ENCODE data around the gene FNIP1.
A peak's percentile ranks its signal among the peaks of the same experiment; 100 is the strongest.
"Not testable (repeated sequence)": the region's sequence is repeated elsewhere in the genome, so short reads cannot be mapped to it uniquely, and the experiment has no call there.

Gene FNIP1

DNA sequence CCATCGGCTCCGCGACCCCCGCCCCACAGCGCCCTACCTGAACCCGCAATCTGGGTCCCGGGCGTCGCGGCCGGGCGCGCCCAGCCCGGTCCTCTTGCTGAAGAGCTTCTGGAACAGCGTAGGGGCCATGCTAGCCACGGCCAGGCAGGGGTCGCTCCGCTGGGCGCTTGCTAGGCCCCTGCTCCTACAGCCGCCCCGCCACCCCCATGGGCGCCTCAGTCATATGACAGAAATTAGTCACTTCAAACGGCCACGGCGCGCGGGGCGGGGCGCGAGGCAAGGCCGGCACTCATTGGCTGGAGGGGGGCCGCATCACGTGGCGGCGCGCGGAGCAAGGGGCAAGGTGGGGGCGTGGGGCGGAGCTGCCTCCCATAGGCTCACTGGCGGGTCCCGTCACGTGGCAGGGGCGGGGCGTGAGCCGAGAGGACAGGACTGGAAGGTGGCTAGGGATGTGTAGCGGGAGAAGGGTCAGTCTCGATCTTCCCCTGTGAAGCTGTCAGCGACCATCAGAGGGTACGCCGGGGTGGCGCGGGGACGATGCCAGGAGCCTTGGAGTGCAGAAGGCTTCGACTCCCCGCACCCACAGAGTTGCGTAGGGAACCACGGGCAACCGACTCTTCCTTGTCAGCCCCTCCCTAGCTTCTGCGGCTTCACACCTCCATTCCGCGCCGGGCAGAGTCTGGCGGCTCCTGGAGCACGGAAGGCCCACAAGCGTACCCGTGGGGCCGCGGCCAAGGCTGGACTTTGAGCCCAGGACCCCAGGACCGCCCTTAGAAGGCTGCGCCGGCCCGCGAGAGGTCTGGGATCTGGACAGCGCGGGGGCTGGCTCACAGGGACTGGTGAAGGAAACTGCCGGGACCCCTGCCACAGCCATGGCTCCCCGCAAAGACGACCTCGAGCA, at the start of gene FNIP1:
FNIP1 (minus strand) TSS at position 225 of the 901 bp plus-strand sequence; CDS start at position 129, 96 bp downstream.
- DNase-seq (ENCODE audit: low read depth in 3 of 3), result peak; percentile 97 to 98 (median 98)

DNA sequence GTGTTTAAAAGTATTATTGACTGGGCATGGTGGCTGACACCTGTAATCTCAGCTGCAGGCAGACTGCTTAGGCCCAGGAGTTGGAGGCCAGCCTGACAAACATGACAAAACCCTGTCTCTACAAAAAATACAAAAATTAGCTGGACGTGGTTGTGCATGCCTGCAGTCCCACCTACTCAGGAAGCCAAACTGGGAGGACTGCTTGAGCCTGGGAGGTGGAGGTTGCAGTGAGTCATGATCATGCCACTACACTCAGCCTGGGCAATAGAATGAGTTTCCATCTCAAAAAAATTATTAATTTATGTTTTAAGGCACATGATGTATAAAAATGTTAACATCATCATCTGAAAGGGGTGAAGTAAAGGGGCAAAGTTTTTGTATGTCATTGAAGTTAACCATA, 49.7 kb upstream of the FNIP1 start:
- no peak for DNase-seq (ENCODE audit: low read depth in 3 of 3)

DNA sequence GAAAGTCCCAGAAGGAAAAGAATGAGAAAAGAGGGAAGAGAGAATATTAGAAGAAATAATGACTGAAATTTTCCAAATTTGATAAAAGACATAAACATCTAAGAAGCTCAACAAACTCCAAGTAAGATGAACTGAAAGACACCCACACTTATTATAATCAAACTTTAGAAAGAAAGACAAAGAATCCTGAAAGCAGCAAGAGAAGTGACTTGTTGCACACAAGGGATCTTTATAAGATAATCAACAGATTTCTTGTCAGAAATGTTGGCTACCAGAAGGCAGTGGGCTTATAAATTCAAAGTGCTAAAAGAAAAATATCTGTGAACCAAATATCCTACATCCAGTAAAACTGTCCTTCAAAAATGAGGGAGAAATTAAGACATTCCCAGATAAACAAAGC, 49.0 kb upstream of the FNIP1 start:
- no peak for DNase-seq (ENCODE audit: low read depth in 3 of 3)

DNA sequence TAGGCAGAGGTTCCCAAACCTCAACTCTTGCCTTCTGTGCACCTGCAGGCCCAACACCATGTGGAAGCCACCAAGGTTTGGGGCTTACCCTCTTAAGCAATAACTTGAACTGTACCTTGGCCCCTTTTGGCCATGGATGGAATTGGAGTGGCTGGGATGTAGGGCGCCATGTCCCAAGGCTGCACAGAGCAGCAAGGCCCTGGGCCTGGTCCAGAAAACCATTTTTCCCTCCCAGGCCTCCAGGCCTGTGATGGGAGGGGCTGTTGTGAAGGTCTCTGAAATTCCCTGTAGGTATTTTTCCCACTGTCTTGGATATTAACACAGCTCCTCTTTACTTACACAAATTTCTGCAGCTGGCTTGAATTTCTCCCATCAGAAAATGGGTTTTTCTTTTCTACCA, 46.2 kb upstream of the FNIP1 start:
- DNase-seq (ENCODE audit: low read depth in 3 of 3), result not testable (repeated sequence)

DNA sequence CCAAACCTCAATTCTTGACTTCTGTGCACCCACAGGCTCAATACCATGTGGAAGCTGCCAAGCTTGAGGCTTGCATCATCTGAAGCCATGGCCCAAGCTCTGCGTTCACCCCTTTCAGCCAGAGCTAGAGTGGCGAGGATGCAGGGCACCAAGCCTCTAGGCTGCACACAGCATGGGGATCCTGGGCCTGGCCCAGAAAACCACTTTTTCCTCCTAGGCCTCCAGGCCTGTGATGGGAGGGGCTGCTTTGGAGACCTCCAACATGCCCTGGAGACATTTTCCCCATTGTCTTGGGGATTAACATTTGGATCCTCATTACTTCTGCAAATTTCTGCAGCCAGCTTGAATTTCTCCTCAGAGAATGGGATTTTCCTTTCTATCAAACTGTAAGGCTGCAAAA, 35.9 kb upstream of the FNIP1 start:
- not testable (repeated sequence) for DNase-seq (ENCODE audit: low read depth in 3 of 3)

DNA sequence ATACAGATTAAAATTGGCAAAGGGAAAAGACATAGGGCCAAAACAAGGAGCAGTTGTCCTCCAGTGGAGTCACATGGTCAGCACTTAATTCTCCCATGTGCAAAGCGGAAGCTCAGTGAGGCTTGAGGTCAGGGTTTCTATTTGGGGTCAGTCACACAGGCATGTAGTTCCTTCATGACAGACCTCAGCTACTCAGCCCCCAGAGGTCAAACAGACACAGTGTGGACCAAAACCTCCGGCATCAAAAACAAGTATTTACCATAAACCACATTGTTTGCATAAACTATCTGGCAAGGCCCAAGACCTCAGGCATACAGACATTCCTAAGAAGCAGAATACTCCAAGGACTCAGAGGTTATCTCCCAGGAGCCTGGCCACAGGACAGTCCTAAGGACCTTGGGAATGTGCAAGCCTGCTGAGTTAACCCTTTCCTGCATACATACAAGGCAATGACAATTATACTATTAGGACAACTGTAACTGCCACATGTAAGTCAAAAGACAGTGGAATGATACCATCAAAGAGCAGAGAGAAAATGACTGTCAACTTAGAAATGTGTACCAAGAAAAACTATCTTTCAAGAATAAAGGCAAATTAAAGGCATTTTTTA, 28.7 kb upstream of the FNIP1 start:
- DNase-seq (ENCODE audit: low read depth in 3 of 3), result no peak

DNA sequence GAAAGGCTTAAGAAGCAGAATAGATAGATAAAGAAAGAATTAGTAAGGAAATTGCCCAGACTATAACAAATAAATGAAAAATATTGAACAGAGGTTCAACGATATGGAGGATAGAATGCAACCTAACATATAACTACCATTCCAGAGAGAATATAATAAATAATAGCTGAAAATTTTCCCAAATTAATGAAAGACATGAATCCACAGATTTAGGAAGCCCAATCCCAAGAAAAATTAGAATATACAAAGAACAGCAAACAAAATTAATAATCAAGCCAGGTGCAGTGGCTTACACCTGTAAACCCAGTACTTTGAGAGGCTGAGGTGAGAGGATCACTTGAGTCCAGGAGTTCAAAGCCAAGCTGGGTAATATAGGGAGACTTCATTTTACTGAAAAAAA, 27.8 kb upstream of the FNIP1 start:
- DNase-seq (ENCODE audit: low read depth in 3 of 3), result no peak

DNA sequence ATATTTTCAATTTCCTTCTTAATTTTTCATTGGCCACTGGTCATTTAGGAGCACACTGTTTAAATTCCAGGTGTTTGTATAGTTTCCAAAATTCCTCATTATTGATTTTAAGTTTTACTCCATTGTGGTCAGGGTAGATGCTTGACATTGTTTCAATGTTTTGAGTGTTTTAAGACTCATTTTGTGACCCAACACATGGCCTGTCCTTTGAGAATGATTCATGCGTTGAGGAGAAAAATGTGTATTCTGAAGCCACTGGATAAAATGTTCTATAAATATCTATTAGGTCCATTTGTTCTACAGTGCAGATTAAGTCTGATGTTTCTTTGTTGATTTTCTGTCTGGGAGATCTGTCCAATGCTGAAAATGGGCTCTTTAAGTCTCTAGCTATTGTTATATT, 24.4 kb upstream of the FNIP1 start:
- DNase-seq (ENCODE audit: low read depth in 3 of 3), result no peak

DNA sequence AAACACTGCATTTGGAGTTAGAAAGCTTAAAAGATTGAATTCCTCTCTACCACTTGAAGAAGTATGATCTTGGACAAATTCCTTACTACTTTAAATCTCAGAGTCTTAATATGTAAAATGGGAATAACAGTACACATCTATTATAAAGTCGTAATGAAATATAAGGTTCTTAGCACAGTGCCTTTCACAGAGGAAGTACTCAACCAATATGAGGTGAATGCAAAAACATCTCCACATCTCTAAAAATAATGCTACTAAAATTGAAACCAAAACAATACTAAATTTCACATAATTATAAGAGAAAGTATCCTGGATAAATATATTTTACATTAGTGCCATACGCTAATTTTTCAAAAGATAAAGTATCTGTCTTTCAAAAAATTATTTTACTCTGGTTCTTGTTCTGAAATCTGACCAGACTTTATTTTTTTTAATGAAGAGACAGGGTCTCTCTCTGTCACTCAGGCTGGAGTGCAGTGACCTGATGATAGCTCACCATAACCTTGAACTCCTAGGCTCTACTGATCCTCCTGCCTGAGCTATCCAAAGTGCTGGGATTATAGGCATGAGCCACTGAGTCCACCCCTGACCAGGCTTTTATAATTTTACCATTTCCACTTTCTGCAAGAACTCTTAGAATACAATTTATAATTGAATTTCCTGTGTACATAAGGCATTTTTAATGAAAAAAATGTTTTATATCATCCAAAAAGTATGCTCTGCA, 21.3 kb upstream of the FNIP1 start:
- no peak for DNase-seq (ENCODE audit: low read depth in 3 of 3)

DNA sequence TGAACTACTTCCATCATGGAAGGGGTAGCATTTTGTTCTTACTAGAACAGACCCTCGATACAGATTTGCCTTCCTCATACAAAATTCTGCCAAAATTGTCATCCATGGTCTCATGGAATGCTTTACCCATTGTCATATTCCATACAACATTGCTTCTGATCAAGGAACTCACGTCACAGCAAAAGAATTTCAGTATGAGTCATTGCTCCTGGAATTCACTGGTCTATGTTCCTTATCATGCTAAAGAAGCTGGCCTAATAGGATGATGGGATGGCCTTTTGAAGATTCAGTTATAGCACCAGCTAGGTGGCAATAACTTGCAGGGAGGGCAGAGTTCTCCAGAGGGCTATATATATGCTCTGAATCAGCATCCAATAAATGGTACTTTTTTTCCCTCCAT, 18.2 kb upstream of the FNIP1 start:
- DNase-seq (ENCODE audit: low read depth in 3 of 3), result no peak

DNA sequence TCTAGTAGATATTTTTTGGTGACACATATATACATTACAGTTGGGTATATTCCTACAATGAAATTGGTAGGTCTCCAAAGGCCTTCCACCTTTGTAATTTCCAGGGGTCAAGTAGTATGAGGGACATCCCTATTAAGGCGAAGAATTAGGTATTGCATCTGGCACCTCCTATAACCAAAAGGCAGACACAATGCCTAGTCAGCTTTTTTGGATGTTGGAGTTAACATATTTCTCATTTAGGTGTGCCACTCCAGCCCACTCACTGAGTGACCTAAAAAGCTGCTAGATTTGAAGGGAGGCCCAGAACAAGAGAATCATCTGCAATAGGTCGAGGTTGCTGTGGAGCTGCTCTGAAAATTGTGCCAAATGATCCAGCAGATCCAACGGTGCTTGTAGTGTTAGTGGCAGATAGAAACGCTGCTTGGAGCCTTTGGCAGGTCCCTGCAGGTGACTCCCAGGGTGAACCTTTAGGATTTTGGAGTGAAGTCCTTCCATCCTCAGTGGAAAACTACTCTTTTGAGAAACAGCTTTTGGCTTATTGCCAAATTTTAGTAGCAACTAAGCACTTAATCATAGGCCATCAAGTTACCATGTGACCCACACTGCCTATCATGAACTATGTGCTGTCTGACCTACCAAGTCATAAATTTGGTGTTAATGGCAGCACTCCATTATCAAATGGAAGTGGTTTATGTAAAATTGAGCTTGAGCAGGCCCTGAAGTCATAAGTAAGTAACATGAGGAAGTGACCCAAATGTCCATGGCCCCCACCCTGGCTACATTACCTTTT, 15.7 kb upstream of the FNIP1 start:
- no peak for DNase-seq (ENCODE audit: low read depth in 3 of 3)

DNA sequence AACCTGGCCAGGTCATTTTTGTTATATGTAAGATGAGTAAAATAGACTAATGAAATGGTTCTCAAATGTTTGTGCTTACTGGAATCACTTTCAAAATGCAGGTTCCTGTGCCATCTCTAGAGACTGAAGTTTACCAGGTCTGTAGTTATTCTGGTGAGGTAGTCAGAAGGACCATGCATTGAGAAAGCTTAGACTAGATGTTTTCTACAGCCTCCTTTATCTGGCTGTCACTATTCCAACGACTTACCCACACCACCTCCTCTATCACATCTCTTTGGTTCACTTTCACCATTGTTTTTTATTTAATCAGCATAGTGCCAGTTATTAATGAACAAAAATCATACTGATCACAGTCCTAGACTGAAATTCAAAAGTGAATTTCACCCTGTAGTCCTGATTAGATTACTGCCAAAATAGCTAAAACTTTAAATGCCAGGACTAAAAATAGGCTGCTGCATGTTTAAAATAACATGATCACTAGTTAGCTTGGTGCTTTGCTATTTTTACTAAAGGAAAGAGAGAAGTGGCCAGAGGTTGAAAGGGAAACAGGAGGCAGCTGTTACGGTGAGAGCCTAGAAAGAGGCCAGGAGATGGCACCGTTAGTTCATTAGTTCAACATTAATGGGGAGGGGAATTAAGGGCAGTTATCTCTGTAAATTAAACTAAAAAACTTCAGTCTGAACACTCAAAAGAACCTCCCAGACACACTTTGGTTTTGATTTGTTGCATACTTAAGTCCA, 13.9 kb upstream of the FNIP1 start:
- DNase-seq (ENCODE audit: low read depth in 3 of 3), result no peak

DNA sequence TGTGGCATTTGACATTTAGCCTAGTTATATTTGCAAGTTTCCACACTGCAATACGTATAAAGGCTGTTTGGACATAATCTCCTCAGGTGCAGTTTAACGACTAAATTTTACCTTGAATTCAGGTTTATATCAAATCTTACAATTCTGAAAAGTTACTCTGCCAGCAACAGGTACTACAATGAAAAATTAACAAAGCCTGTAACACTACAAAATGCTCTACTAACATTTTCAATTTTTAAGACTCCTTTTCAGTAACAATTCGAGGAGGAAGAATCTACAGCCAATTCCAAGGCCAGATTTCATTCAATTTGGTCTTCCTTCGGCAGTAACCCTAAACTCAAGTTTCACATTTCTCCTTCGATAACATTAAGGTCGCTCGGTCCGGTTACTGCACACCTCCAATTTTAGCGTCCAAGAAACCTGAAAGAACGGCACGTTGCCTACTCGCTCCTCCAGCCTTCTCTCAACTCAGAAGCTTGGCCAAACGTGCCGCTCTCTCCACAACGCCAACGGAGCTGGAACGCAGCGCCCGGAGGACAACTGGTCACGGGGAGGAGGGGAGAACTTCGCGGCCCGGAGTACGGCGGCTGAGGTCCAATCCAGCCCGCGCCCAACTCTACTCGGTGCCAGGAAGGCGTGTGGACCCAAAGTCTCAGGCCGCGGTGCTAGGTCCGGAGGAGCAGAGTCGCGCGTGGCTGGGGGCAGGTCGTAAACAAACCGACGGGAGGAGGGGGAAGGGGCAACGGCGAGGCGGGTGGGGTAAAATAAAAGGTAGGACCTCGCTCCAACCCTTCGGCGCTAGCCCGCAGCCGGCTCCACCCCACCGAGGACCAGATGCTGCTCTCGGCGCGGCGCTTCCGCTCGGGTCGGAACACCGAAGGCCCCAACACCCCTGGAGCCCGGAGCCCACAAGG, 681 bp downstream of the FNIP1 start:
- DNase-seq (ENCODE audit: low read depth in 3 of 3), result peak; percentile 2 to 18 (median 10)

DNA sequence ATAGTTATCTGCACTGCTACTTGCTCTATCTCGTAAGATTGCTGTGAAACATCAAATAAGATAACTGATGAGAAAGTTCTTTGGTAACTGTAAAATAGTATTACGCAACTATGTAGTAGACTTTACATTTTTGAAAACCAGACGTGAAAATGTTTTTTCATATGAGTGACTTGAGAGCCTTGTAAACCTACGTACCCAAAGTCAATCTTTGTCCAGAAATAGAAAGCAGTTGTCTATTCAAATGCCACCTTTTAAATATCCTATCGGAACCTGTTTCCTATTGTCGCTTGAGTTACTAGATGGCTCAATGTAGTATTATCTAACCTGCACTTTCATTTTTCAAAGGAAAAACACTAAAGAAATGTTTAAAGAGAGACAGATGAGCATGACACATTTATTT, 1.6 kb downstream of the FNIP1 start:
- DNase-seq (ENCODE audit: low read depth in 3 of 3), result no peak

DNA sequence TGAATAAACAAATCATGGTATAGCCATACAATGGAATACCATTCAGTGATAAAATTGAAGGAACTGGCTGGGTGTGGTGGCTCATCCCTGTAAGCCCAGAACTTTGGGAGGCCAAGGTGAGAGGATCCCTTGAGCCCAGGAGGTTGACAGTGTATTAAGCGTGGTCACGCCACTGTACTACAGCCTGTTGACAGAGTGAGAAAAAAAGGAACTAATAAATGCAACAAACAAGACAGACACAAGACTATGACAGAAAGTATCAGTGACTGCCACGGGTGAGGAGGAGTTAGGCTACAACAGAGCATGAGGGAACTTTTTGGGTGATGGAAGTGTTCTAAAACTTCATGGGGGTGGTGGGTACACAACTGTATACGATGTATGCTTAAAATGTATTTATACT, 2.2 kb downstream of the FNIP1 start:
- DNase-seq (ENCODE audit: low read depth in 3 of 3), result no peak

DNA sequence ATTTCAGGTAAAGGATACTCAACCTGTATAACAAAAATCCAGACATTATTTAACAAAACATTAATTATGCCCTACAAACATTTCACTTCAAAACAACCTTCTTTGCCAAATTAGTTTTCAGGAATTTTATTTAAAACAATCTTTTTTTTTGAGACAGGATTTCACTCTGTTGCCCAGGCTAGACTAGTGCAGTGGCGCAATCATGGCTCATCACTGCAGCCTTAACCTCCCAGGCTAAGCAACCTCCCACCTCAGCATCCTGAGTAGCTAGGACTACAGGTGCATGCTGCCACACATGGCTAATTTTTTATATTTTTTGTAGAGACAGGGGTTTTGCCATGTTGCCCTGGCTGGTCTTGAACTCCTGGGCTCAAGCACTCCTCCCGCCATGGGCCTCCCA, 3.9 kb downstream of the FNIP1 start:
- no peak for DNase-seq (ENCODE audit: low read depth in 3 of 3)

DNA sequence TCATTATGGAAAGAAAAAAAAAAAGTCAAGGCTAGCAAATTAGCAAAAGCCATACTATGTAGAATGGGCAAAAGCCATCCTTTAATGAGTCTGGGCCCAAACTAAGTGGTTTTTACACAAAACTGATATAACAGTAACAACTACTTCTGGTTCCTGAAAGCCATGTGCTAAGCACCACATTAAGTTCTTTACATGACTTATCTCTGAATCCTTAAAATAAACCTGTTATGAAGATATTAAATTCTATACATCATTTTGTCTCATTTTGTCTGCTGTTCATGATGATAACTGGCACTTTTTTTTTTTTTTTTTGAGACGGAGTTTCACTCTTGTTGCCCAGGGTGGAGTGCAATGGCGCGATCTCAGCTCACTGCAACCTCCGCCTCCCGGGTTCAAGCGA, 5.0 kb downstream of the FNIP1 start:
- DNase-seq (ENCODE audit: low read depth in 3 of 3), result no peak

DNA sequence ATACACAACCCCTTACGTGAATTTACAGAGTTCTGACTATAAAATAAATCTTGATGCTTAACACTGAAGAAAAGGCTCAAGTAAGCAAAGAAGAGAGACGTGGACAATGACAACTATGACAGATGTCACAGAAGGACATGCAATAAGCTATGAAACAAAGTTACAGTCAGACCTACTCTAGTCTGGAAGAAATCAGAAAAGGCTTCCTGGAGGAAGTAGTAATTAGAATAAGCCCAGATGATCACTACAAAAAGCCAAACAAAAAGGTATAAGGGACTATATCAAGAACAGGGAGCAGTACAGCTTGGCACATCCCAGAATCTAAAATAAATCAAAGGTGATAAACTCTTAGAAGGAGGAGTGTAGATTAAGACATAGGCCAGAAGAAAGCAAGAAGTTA, 6.3 kb downstream of the FNIP1 start:
- DNase-seq (ENCODE audit: low read depth in 3 of 3), result no peak

DNA sequence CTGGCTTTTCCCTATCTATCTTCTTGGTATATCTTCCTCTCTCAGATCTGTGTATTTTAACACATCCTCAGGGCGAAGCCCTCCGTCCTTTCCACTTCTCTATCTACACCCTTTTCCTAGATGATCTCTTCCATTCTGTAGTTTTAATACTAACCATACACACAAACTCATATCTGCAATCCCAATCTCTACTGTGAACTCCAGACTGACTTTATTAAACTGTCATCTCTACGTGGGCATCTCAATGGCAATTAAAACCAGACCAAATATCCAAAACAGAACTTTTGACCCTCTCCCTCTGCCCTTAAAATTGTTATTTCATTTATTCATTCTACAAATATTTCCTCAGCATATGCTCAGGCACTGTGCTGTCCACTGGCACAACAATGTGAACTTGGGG, 7.1 kb downstream of the FNIP1 start:
- no peak for DNase-seq (ENCODE audit: low read depth in 3 of 3)

DNA sequence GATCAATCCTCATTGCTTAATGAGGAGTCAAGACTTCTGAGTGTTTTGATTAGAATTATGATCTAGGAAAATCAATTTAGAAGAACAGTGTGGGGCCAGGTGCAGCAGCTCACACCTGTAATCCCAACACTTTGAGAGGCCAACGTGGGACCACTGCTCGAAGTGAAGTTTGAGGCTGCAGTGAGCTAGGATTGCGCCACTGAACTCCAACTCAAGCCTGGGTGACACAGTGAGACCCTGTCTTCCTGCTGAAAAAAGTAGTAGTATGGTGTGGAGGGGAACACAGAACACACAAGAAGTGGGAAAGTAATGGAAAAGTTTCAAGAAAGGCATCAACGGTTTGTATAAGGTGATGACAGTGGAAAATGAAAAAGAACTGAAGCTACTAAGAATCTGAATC, 9.1 kb downstream of the FNIP1 start:
- DNase-seq (ENCODE audit: low read depth in 3 of 3), result no peak
